Measurements from ENCODE around the gene TMEM161A. TPM values are rescaled to one million over a fixed set of nuclear protein-coding genes. Genes with fewer than 3 reads are reported as not detected.

Gene TMEM161A
- total RNA-seq, 1 experiment from 2014 or later, result 64.3 TPM

DNA sequence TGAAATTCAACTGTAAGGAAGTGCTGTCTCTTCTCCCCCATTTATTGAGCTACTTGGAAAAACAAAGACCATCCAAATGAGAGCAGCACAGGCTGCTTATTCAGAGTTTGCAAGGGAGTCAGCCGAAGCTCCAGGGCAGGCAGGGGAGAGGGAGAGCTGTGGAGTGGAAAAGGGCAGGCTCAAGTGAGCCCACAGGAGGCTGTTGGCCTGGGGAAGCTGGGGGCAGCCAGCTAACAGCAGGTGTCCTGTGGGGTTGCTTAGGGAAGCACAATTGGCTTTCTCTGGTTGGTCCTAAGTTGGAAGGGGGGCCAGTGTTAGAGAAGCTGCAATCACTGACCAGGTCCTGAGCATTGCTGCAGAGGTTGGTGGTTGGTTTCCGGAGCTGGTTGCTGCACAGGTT, 50.6 kb downstream of the TMEM161A start:
- DNase-seq, result no peak
- Histone ChIP-seq H3K9me3 (no peaks in the 10 kb centered on the region), H3K27me3 (no peaks in the 10 kb centered on the region), H3K36me3 (no peaks in the 10 kb centered on the region), H3K4me3 (no peak overlapping the region)

GRCh38 chr19:19083413-19084178, 54.7 kb downstream of the TMEM161A start:
- Histone ChIP-seq H3K9me3 (no peaks in the 10 kb centered on the region), H3K27me3 (no peaks in the 10 kb centered on the region), H3K36me3 (no peaks in the 10 kb centered on the region), H3K4me3 (no peak overlapping the region)
- no peak for DNase-seq

DNA sequence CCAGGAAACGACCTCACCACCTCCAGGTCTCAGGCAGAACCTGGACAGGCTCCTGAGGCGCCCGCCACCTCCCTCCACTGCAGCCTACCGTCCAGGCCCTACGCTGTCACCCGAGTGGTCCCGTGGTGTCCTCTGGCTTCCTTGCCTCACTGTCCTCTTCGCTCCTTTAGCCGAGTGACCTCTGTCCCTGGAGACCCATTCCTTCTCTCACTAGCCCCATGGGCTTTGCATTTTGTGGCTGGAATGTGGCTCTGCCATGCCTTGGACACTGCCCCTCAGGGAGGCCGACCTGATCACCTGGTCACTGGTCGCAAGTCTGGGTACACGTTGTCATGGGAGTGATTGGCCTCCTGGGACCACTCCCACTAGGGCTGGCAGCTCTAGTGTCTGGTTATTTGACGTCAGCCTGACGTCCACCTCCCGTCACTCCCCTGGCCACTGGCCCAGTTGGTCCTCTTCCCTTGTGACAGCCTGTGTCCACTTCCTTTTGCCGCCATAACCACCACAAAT, 56.6 kb downstream of the TMEM161A start:
- H3K36me3 ChIP-seq, result no peaks in the 10 kb centered on the region
- no peak overlapping the region for H3K4me3 ChIP-seq
- H3K27me3 ChIP-seq, result no peaks in the 10 kb centered on the region
- H3K9me3 ChIP-seq, result no peaks in the 10 kb centered on the region
- no peak for DNase-seq

- Histone ChIP-seq H3K36me3 (no peaks in the 10 kb centered on the region), H3K9me3 (no peaks in the 10 kb centered on the region), H3K4me3 (no peak overlapping the region), H3K27me3 (no peaks in the 10 kb centered on the region)
- DNase-seq, result no peak
Observed at GRCh38 chr19:19079571-19079970, 58.7 kb downstream of the TMEM161A start.

- Histone ChIP-seq H3K4me3 (no peak overlapping the region), H3K27me3 (no peaks in the 10 kb centered on the region), H3K36me3 (no peaks in the 10 kb centered on the region), H3K9me3 (no peaks in the 10 kb centered on the region)
- DNase-seq, result no peak
Observed at GRCh38 chr19:19078801-19079200, 59.5 kb downstream of the TMEM161A start.

GRCh38 chr19:19077103-19077502, 61.2 kb downstream of the TMEM161A start:
- DNase-seq, result no peak
- no peaks in the 10 kb centered on the region for H3K27me3 ChIP-seq
- no peaks in the 10 kb centered on the region for H3K36me3 ChIP-seq
- no peak overlapping the region for H3K4me3 ChIP-seq
- H3K9me3 ChIP-seq, result no peaks in the 10 kb centered on the region

DNA sequence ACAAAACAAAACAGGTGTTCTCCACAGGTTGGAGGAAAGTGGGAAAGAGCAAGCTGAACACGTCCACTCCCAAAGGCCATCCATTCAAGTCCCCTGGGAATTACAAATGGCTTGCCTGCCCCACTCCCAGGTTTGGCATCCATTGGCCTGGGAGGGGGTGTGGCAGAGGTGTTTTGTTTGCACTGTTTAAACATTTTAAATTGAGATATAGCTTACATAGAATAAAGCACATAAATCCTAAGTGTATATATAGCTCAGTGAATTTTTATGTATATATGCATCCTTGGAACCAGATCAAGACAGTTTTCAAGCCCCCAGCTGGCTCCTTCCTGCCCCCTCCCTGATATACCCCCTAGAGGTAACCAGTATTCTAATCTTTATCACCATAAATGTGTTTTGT, 61.8 kb downstream of the TMEM161A start:
- Histone ChIP-seq H3K36me3 (no peaks in the 10 kb centered on the region), H3K27me3 (no peaks in the 10 kb centered on the region), H3K4me3 (no peak overlapping the region), H3K9me3 (no peaks in the 10 kb centered on the region)
- DNase-seq, result no peak

DNA sequence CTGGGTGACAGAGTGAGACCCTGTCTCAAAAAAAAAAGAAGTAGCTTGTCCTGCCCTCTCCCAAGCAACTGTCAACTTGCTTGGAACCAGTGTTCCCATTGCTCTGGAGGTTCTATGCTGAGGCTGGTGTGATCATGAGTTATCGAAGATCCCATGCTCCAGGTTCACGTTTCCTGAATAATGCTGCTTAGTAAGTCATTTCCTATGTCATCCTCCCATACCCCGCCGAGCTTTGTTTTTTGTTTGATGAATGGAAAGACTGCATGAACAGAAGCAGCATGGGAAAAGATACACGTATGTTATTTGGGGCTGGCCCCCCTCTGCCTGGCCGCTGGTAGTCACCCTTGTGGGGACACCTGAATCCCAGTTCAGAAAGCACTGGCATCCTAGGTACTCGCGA, 63.2 kb downstream of the TMEM161A start:
- no peaks in the 10 kb centered on the region for H3K36me3 ChIP-seq
- no peak for DNase-seq
- H3K27me3 ChIP-seq, result no peaks in the 10 kb centered on the region
- no peaks in the 10 kb centered on the region for H3K9me3 ChIP-seq
- H3K4me3 ChIP-seq, result no peak overlapping the region

GRCh38 chr19:19074196-19074882, 63.9 kb downstream of the TMEM161A start:
- H3K36me3 ChIP-seq, result no peaks in the 10 kb centered on the region
- no peak overlapping the region for H3K4me3 ChIP-seq
- DNase-seq, result no peak
- no peaks in the 10 kb centered on the region for H3K27me3 ChIP-seq
- no peaks in the 10 kb centered on the region for H3K9me3 ChIP-seq

- H3K4me3 ChIP-seq, result no peak overlapping the region
- no peaks in the 10 kb centered on the region for H3K36me3 ChIP-seq
- H3K9me3 ChIP-seq, result no peaks in the 10 kb centered on the region
- DNase-seq, result no peak
- H3K27me3 ChIP-seq, result no peaks in the 10 kb centered on the region
Observed at GRCh38 chr19:19071897-19072296, 66.4 kb downstream of the TMEM161A start.

Other genes with a start within 250 kb of the TMEM161A start
- 8.4 and 9.9 TPM in 2 replicates for gene CERS1, start 242.3 kb downstream of the TMEM161A start, total RNA-seq (2014; rRNA removed; shearing (Covaris generic); ENCODE audit: low replicate concordance)
- gene COPE, start 219.1 kb downstream of the TMEM161A start, total RNA-seq (2014; rRNA removed; shearing (Covaris generic); ENCODE audit: low replicate concordance), result 528 and 780 TPM in 2 replicates
- gene DDX49, start 218.8 kb downstream of the TMEM161A start, total RNA-seq (2014; rRNA removed; shearing (Covaris generic); ENCODE audit: low replicate concordance), result 142 and 214 TPM in 2 replicates
- 137 and 145 TPM in 2 replicates for gene HOMER3, start 197.3 kb downstream of the TMEM161A start, total RNA-seq (2014; rRNA removed; shearing (Covaris generic); ENCODE audit: low replicate concordance)
- 57.3 and 58.7 TPM in 2 replicates for gene SUGP2, start 105.0 kb downstream of the TMEM161A start, total RNA-seq (2014; rRNA removed; shearing (Covaris generic); ENCODE audit: low replicate concordance)
- gene ARMC6, start 104.9 kb downstream of the TMEM161A start, total RNA-seq (2014; rRNA removed; shearing (Covaris generic); ENCODE audit: low replicate concordance), result 219 and 267 TPM in 2 replicates
- gene SLC25A42, start 74.5 kb downstream of the TMEM161A start, total RNA-seq (2014; rRNA removed; shearing (Covaris generic); ENCODE audit: low replicate concordance), result 2.0 and 10.0 TPM in 2 replicates
- 2.1 TPM in 1 of 2 replicates, not detected in the other for gene MEF2B, start 31.8 kb upstream of the TMEM161A start, total RNA-seq (2014; rRNA removed; shearing (Covaris generic); ENCODE audit: low replicate concordance)
- gene BORCS8, start 53.7 kb upstream of the TMEM161A start, total RNA-seq (2014; rRNA removed; shearing (Covaris generic); ENCODE audit: low replicate concordance), result 16.5 and 37.4 TPM in 2 replicates
- 64.9 and 144 TPM in 2 replicates for gene RFXANK, start 53.8 kb upstream of the TMEM161A start, total RNA-seq (2014; rRNA removed; shearing (Covaris generic); ENCODE audit: low replicate concordance)
- 46.4 and 63.1 TPM in 2 replicates for gene NR2C2AP, start 64.9 kb upstream of the TMEM161A start, total RNA-seq (2014; rRNA removed; shearing (Covaris generic); ENCODE audit: low replicate concordance)
- 0.07 and 0.79 TPM in 2 replicates for gene NCAN, start 73.5 kb upstream of the TMEM161A start, total RNA-seq (2014; rRNA removed; shearing (Covaris generic); ENCODE audit: low replicate concordance)
- gene TM6SF2, start 134.8 kb upstream of the TMEM161A start, total RNA-seq (2014; rRNA removed; shearing (Covaris generic); ENCODE audit: low replicate concordance), result not detected in 2 replicates
- 28.9 and 57.0 TPM in 2 replicates for gene SUGP1, start 182.0 kb upstream of the TMEM161A start, total RNA-seq (2014; rRNA removed; shearing (Covaris generic); ENCODE audit: low replicate concordance)
- gene MAU2, start 182.4 kb upstream of the TMEM161A start, total RNA-seq (2014; rRNA removed; shearing (Covaris generic); ENCODE audit: low replicate concordance), result 19.6 and 32.9 TPM in 2 replicates

All from MG63 (cell line).